Progenitor cell of endocrine pancreas (in vitro differentiated cells): ENCODE results near the gene CNGA3. TPM values are rescaled to one million over a fixed set of nuclear protein-coding genes. Genes with fewer than 3 reads are reported as not detected.

Experiments
- DNase-seq: peaks from one replicate; pipeline ENCODE4 v3.0.0; 2021; ENCODE audit warnings: low spot score; ENCODE audit not compliant: unreplicated experiment
- H3K27ac Mint-ChIP-seq: 2 replicates; pipeline ENCODE4 v1.8.0; 2021; ENCODE audit warnings: mild to moderate bottlenecking, moderate library complexity, mixed read lengths
- H3K27me3 Mint-ChIP-seq: 2 replicates; pipeline ENCODE4 v1.8.0; 2021; ENCODE audit warnings: mixed read lengths
- H3K36me3 Mint-ChIP-seq: 2 replicates; pipeline ENCODE4 v1.8.0; 2022; ENCODE audit warnings: mixed read lengths; ENCODE audit not compliant: insufficient read depth
- H3K4me1 Mint-ChIP-seq: 2 replicates; pipeline ENCODE4 v1.8.0; 2021; ENCODE audit warnings: low read depth, mixed read lengths
- H3K4me3 Mint-ChIP-seq: 2 replicates; pipeline ENCODE4 v1.8.0; 2021; ENCODE audit warnings: low read depth, mild to moderate bottlenecking, moderate library complexity, mixed read lengths
- H3K9me3 Mint-ChIP-seq: 2 replicates; pipeline ENCODE4 v1.8.0; 2021; ENCODE audit warnings: low read depth, mixed read lengths
- CTCF ChIP-seq: fragments of 200-600 bp; sonication (generic); IDR thresholded peaks from one replicate; pipeline ENCODE4 v1.5.0; 2021; ENCODE audit warnings: antibody characterized with exemption, mild to moderate bottlenecking; ENCODE audit not compliant: unreplicated experiment
- total RNA-seq: library from RNA; stranded (reverse); gene quantifications from 2 replicates; pipeline ENCODE4 v1.2.1, GENCODE V29; 2021

Gene CNGA3
- total RNA-seq, 1 donor from 2014 or later, result 5.3 TPM

GRCh38 chr2:98419977-98420725 lies 73.9 kb downstream of the CNGA3 start:
- H3K9me3 Mint-ChIP-seq, result peaks cover 13% of the 10 kb centered on the region
- no peak for TF ChIP-seq CTCF
- no peaks in the 10 kb centered on the region for H3K27me3 Mint-ChIP-seq

GRCh38 chr2:98422449-98422848 lies 76.2 kb downstream of the CNGA3 start:
- no peaks in the 10 kb centered on the region for H3K27me3 Mint-ChIP-seq

More at GRCh38 chr2:98419977-98420725, 73.9 kb downstream of the CNGA3 start:
- Mint-ChIP-seq H3K27ac (no peak overlapping the region), H3K4me3 (no peak overlapping the region), H3K36me3 (peaks cover 2% of the 10 kb centered on the region), H3K4me1 (no peaks in the 10 kb centered on the region)
- DNase-seq, result no peak

GRCh38 chr2:98426771-98427170 lies 80.5 kb downstream of the CNGA3 start:
- peaks cover 2% of the 10 kb centered on the region for H3K36me3 Mint-ChIP-seq

More at GRCh38 chr2:98422449-98422848, 76.2 kb downstream of the CNGA3 start:
- no peak overlapping the region for H3K4me3 Mint-ChIP-seq
- TF ChIP-seq CTCF, result no peak
- no peak overlapping the region for H3K27ac Mint-ChIP-seq
- no peak for DNase-seq
- H3K36me3 Mint-ChIP-seq, result peaks cover 2% of the 10 kb centered on the region
- no peaks in the 10 kb centered on the region for H3K4me1 Mint-ChIP-seq
- H3K9me3 Mint-ChIP-seq, result peaks cover 13% of the 10 kb centered on the region

GRCh38 chr2:98432145-98432544 lies 85.9 kb downstream of the CNGA3 start:
- Mint-ChIP-seq H3K27me3 (no peaks in the 10 kb centered on the region), H3K27ac (no peak overlapping the region), H3K4me3 (no peak overlapping the region), H3K4me1 (no peaks in the 10 kb centered on the region), H3K9me3 (peaks cover 19% of the 10 kb centered on the region), H3K36me3 (no peaks in the 10 kb centered on the region)
- no peak for TF ChIP-seq CTCF
- no peak for DNase-seq

More at GRCh38 chr2:98426771-98427170, 80.5 kb downstream of the CNGA3 start:
- H3K27me3 Mint-ChIP-seq, result no peaks in the 10 kb centered on the region
- no peak for DNase-seq
- no peak overlapping the region for H3K27ac Mint-ChIP-seq
- peaks cover 17% of the 10 kb centered on the region for H3K9me3 Mint-ChIP-seq
- H3K4me3 Mint-ChIP-seq, result no peak overlapping the region
- H3K4me1 Mint-ChIP-seq, result no peaks in the 10 kb centered on the region
- no peak for TF ChIP-seq CTCF

- Mint-ChIP-seq H3K27ac (no peak overlapping the region), H3K27me3 (no peaks in the 10 kb centered on the region), H3K36me3 (no peaks in the 10 kb centered on the region), H3K4me3 (no peak overlapping the region), H3K4me1 (no peaks in the 10 kb centered on the region), H3K9me3 (peaks cover 19% of the 10 kb centered on the region)
- DNase-seq, result no peak
- no peak for TF ChIP-seq CTCF
Observed at GRCh38 chr2:98433363-98433964, 87.2 kb downstream of the CNGA3 start.
